Epithelial cell of prostate (primary cell): Measurements from ENCODE around the gene PNPLA8.
"Not testable (repeated sequence)": the region's sequence is repeated elsewhere in the genome, so short reads cannot be mapped to it uniquely, and the experiment has no call there.

Source experiments
- DNase-seq: peaks from one replicate; pipeline ENCODE4 v3.0.0-alpha.2; 2011; ENCODE audit warnings: low read depth, low spot score
- H3K27ac ChIP-seq: fragments of 450-650 bp; 2 replicates; pipeline ENCODE4 v1.5.1; 2017; ENCODE audit warnings: mild to moderate bottlenecking

Gene PNPLA8

GRCh38 chr7:108480311-108480710 lies 45.6 kb downstream of the PNPLA8 start:
- H3K27ac ChIP-seq = no peak overlapping the region
- no peak for DNase-seq

GRCh38 chr7:108479751-108480150 lies 46.2 kb downstream of the PNPLA8 start:
- H3K27ac ChIP-seq = no peak overlapping the region
- DNase-seq = no peak

GRCh38 chr7:108479118-108479517 lies 46.8 kb downstream of the PNPLA8 start:
- no peak overlapping the region for H3K27ac ChIP-seq
- no peak for DNase-seq

GRCh38 chr7:108468246-108468645 lies 57.7 kb downstream of the PNPLA8 start:
- no peak for DNase-seq
- H3K27ac ChIP-seq = no peak overlapping the region

- DNase-seq = no peak
- no peak overlapping the region for H3K27ac ChIP-seq
Observed at GRCh38 chr7:108467391-108467790, 58.5 kb downstream of the PNPLA8 start.

GRCh38 chr7:108466322-108466721 lies 59.6 kb downstream of the PNPLA8 start:
- H3K27ac ChIP-seq, DNase-seq: not testable (repeated sequence)

- DNase-seq = no peak
- no peak overlapping the region for H3K27ac ChIP-seq
Observed at GRCh38 chr7:108464743-108465142, 61.2 kb downstream of the PNPLA8 start.

GRCh38 chr7:108463613-108464012 lies 62.3 kb downstream of the PNPLA8 start:
- no peak overlapping the region for H3K27ac ChIP-seq
- DNase-seq = no peak

GRCh38 chr7:108461840-108462239 lies 64.1 kb downstream of the PNPLA8 start:
- DNase-seq = no peak
- no peak overlapping the region for H3K27ac ChIP-seq

GRCh38 chr7:108460964-108461363 lies 65.0 kb downstream of the PNPLA8 start:
- no peak for DNase-seq
- H3K27ac ChIP-seq = no peak overlapping the region

GRCh38 chr7:108459922-108460551 lies 65.9 kb downstream of the PNPLA8 start:
- H3K27ac ChIP-seq = no peak overlapping the region
- DNase-seq = no peak

- no peak for DNase-seq
- no peak overlapping the region for H3K27ac ChIP-seq
Observed at GRCh38 chr7:108457871-108458270, 68.1 kb downstream of the PNPLA8 start.

GRCh38 chr7:108456845-108457540 lies 68.9 kb downstream of the PNPLA8 start:
- no peak overlapping the region for H3K27ac ChIP-seq
- no peak for DNase-seq

GRCh38 chr7:108455998-108456677 lies 69.8 kb downstream of the PNPLA8 start, which contains the start of gene NRCAM:
TSS of gene NRCAM (minus strand) at chr7:108456436. CDS start at chr7:108240064, 216,372 bp downstream.
- no peak for DNase-seq
- H3K27ac ChIP-seq = no peak within 1 kb of the TSS

GRCh38 chr7:108455551-108455997 lies 70.4 kb downstream of the PNPLA8 start:
- DNase-seq = no peak
- no peak overlapping the region for H3K27ac ChIP-seq

GRCh38 chr7:108454674-108455550 lies 71.0 kb downstream of the PNPLA8 start:
- no peak for DNase-seq
- no peak overlapping the region for H3K27ac ChIP-seq

GRCh38 chr7:108454317-108454673 lies 71.6 kb downstream of the PNPLA8 start:
- H3K27ac ChIP-seq = no peak overlapping the region
- no peak for DNase-seq

- H3K27ac ChIP-seq = no peak overlapping the region
- no peak for DNase-seq
Observed at GRCh38 chr7:108453320-108453719, 72.6 kb downstream of the PNPLA8 start.

GRCh38 chr7:108452707-108453106 lies 73.2 kb downstream of the PNPLA8 start:
- H3K27ac ChIP-seq = no peak overlapping the region
- DNase-seq = no peak

- DNase-seq = no peak
- H3K27ac ChIP-seq = no peak overlapping the region
Observed at GRCh38 chr7:108451296-108451848, 74.6 kb downstream of the PNPLA8 start.
